Measurements from ENCODE around the gene IFITM2. TPM values are rescaled to one million over a fixed set of nuclear protein-coding genes. Genes with fewer than 3 reads are reported as not detected.

The IFITM2 gene
- polyA plus RNA-seq, 1 donor (not counting 4 experiments of a cell fraction or from before 2014, with no cell fraction given): 83.0 TPM

DNA sequence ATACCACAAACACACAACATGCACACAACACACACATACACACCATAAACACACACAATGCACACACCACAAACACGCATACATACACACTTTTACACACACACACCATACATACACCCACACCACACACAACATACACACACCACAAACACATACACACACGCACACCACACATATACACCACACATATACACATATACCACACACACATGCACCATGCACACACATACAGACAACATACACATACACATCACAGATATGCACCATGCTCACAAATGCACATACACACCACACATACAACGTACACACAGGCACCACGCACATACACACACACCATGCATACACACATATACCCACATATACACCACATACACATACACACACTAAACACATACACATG lies 50.0 kb downstream of the IFITM2 start:
- Histone ChIP-seq H4K20me1 (ENCODE audit: control insufficient read depth, extremely low read depth, insufficient read depth, low read length) (no peaks in the 10 kb centered on the region), H3K9me3 (ENCODE audit: control insufficient read depth, low read depth, low read length) (peaks cover 4% of the 10 kb centered on the region)
- dilution Hi-C loops (cut with MboI; ENCODE audit: extremely low pct_ligation_motif_present, low sequenced_read_pairs): no loop called here

DNA sequence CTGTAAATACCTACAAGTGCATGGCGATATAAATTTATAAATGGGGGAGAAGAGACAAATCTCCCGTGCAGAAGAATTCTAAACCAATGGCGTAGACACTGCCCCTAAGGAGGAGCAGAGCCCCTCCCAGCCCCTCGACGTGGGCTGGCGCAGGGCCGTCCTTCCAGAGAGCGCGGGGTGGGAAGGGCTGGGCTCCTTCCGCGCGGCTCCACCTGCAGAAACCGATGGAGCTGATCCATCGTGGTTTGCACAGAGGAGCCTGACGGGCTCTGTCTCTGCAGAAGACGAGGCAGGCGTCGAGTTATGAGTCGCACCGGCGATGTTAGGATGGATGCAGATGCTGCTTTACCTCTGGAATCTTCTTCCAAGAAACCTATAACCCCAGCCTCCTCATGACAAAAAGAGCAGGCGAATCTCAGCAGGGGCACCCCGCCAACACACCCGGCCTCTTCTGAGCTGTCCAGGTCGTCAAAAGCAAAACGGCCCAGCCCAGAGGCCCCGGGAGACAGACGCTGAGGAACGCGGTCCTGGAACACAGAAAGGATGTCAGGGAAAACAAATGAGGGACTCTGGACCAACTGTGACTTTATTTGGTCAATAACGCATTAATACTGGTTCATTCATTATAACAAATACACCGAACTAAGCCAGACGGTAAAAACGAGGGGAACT lies 50.6 kb downstream of the IFITM2 start:
- Histone ChIP-seq H2AFZ (ENCODE audit: control insufficient read depth, low read length) (no peak overlapping the region), H3K27ac (ENCODE audit: control insufficient read depth, insufficient read depth, low read length) (no peak overlapping the region), H3K9me3 (ENCODE audit: control insufficient read depth, low read depth, low read length) (peaks cover 4% of the 10 kb centered on the region), H3K4me2 (ENCODE audit: control insufficient read depth, extremely low read depth, insufficient read depth, low read depth, low read length) (no peak overlapping the region), H3K9ac (ENCODE audit: control insufficient read depth, extremely low read depth, insufficient read depth, low read length) (no peak overlapping the region), H3K4me1 (ENCODE audit: control insufficient read depth, extremely low read depth, insufficient read depth, low read length) (peaks cover 16% of the 10 kb centered on the region), H3K79me2 (ENCODE audit: control insufficient read depth, insufficient read depth, low read length) (no peaks in the 10 kb centered on the region), H4K20me1 (ENCODE audit: control insufficient read depth, extremely low read depth, insufficient read depth, low read length) (no peaks in the 10 kb centered on the region), H3K36me3 (ENCODE audit: control insufficient read depth in 2 of 2, extremely low read depth in 1 of 2, insufficient read depth in 2 of 2, low read length in 2 of 2) (no peaks in the 10 kb centered on the region), H3K9me1 (ENCODE audit: control insufficient read depth, extremely low read depth, insufficient read depth, low read length) (no peaks in the 10 kb centered on the region), H3K27me3 (ENCODE audit: control insufficient read depth, extremely low read depth, insufficient read depth, low read length) (peaks cover 3% of the 10 kb centered on the region), H3K4me3 (ENCODE audit: control insufficient read depth in 2 of 3, extremely low read depth in 1 of 3, insufficient read depth in 2 of 3, low read depth in 1 of 3, low read length in 3 of 3) (no peak overlapping the region)
- dilution Hi-C loops (cut with MboI; ENCODE audit: extremely low pct_ligation_motif_present, low sequenced_read_pairs): no loop called here
- TF ChIP-seq, protein P1, sequence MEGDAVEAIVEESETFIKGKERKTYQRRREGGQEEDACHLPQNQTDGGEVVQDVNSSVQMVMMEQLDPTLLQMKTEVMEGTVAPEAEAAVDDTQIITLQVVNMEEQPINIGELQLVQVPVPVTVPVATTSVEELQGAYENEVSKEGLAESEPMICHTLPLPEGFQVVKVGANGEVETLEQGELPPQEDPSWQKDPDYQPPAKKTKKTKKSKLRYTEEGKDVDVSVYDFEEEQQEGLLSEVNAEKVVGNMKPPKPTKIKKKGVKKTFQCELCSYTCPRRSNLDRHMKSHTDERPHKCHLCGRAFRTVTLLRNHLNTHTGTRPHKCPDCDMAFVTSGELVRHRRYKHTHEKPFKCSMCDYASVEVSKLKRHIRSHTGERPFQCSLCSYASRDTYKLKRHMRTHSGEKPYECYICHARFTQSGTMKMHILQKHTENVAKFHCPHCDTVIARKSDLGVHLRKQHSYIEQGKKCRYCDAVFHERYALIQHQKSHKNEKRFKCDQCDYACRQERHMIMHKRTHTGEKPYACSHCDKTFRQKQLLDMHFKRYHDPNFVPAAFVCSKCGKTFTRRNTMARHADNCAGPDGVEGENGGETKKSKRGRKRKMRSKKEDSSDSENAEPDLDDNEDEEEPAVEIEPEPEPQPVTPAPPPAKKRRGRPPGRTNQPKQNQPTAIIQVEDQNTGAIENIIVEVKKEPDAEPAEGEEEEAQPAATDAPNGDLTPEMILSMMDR (optimal IDR thresholded peaks at IDR 0.05 in 1 of 3, IDR thresholded peaks at IDR 0.05 in 1 of 3, conservative IDR thresholded peaks at IDR 0.05 in 1 of 3; ENCODE audit: extremely low read depth in 1 of 3, insufficient read depth in 2 of 3, low read length in 3 of 3): no peak
- TF ChIP-seq EZH2 (IDR thresholded peaks at IDR 0.05; ENCODE audit: low read length): no peak
- DNase-seq (ENCODE audit: low read depth, low spot score): no peak
- no peak for FAIRE-seq

More for the DNA sequence above, 50.0 kb downstream of the IFITM2 start:
- Histone ChIP-seq H3K36me3 (ENCODE audit: control insufficient read depth in 2 of 2, extremely low read depth in 1 of 2, insufficient read depth in 2 of 2, low read length in 2 of 2) (no peaks in the 10 kb centered on the region), H2AFZ (ENCODE audit: control insufficient read depth, low read length) (no peak overlapping the region), H3K4me3 (ENCODE audit: control insufficient read depth in 2 of 3, extremely low read depth in 1 of 3, insufficient read depth in 2 of 3, low read depth in 1 of 3, low read length in 3 of 3) (no peak overlapping the region), H3K4me2 (ENCODE audit: control insufficient read depth, extremely low read depth, insufficient read depth, low read depth, low read length) (no peak overlapping the region), H3K79me2 (ENCODE audit: control insufficient read depth, insufficient read depth, low read length) (no peaks in the 10 kb centered on the region), H3K27me3 (ENCODE audit: control insufficient read depth, extremely low read depth, insufficient read depth, low read length) (peaks cover 3% of the 10 kb centered on the region), H3K9ac (ENCODE audit: control insufficient read depth, extremely low read depth, insufficient read depth, low read length) (no peak overlapping the region), H3K9me1 (ENCODE audit: control insufficient read depth, extremely low read depth, insufficient read depth, low read length) (no peaks in the 10 kb centered on the region), H3K4me1 (ENCODE audit: control insufficient read depth, extremely low read depth, insufficient read depth, low read length) (peaks cover 16% of the 10 kb centered on the region), H3K27ac (ENCODE audit: control insufficient read depth, insufficient read depth, low read length) (no peak overlapping the region)
- TF ChIP-seq, protein P1 (optimal IDR thresholded peaks at IDR 0.05 in 1 of 3, IDR thresholded peaks at IDR 0.05 in 1 of 3, conservative IDR thresholded peaks at IDR 0.05 in 1 of 3; ENCODE audit: extremely low read depth in 1 of 3, insufficient read depth in 2 of 3, low read length in 3 of 3): no peak
- no peak for TF ChIP-seq EZH2 (IDR thresholded peaks at IDR 0.05; ENCODE audit: low read length)
- FAIRE-seq (no peak), DNase-seq (ENCODE audit: low read depth, low spot score) (no peak)

Small RNA genes lying within 50 kb of the gene (small RNA-seq; reads per million reads assigned to genes)
- gene AC136475.6 (ENCODE audit: insufficient read length in 3 of 3, low read depth in 3 of 3, low replicate concordance in 1 of 3): 0 reads per million in 3 experiments

Other genes with a start within 250 kb of the IFITM2 start
- not detected in 3 replicates for gene SCGB1C1, start 114.7 kb upstream of the IFITM2 start, polyA plus RNA-seq
- gene BET1L, start 100.4 kb upstream of the IFITM2 start, polyA plus RNA-seq: 27.0 to 44.8 TPM (median 36.6 TPM) in 3 replicates
- gene RIC8A, start 100.1 kb upstream of the IFITM2 start, polyA plus RNA-seq: 120 to 196 TPM (median 129 TPM) in 3 replicates
- gene SIRT3, start 71.5 kb upstream of the IFITM2 start, polyA plus RNA-seq: 11.2 to 13.7 TPM (median 12.6 TPM) in 3 replicates
- gene PSMD13, start 70.8 kb upstream of the IFITM2 start, polyA plus RNA-seq: 165 to 221 TPM (median 184 TPM) in 3 replicates
- not detected in 3 replicates for gene NLRP6, start 29.4 kb upstream of the IFITM2 start, polyA plus RNA-seq
- 4.3 to 12.2 TPM (median 6.2 TPM) in 3 replicates for gene PGGHG, start 18.7 kb upstream of the IFITM2 start, polyA plus RNA-seq
- not detected in 3 replicates for gene IFITM5, start 8.3 kb upstream of the IFITM2 start, polyA plus RNA-seq
- 333 to 549 TPM (median 333 TPM) in 3 replicates for gene IFITM1, start 6.2 kb downstream of the IFITM2 start, polyA plus RNA-seq
- gene IFITM3, start 13.0 kb downstream of the IFITM2 start, polyA plus RNA-seq: 295 to 696 TPM (median 435 TPM) in 3 replicates
- 7.3 to 11.5 TPM (median 8.1 TPM) in 3 replicates for gene B4GALNT4, start 61.7 kb downstream of the IFITM2 start, polyA plus RNA-seq
- 125 to 245 TPM (median 127 TPM) in 3 replicates for gene PKP3, start 86.4 kb downstream of the IFITM2 start, polyA plus RNA-seq
- 1.8 to 3.8 TPM (median 2.4 TPM) in 3 replicates for gene SIGIRR, start 107.2 kb downstream of the IFITM2 start, polyA plus RNA-seq
- 16.1 to 40.2 TPM (median 17.7 TPM) in 3 replicates for gene ANO9, start 134.2 kb downstream of the IFITM2 start, polyA plus RNA-seq
- gene PTDSS2, start 142.5 kb downstream of the IFITM2 start, polyA plus RNA-seq: 21.6 to 36.7 TPM (median 31.7 TPM) in 3 replicates
- gene RNH1, start 199.4 kb downstream of the IFITM2 start, polyA plus RNA-seq: 92.0 to 171 TPM (median 108 TPM) in 3 replicates
- gene HRAS, start 227.8 kb downstream of the IFITM2 start, polyA plus RNA-seq: 112 to 164 TPM (median 122 TPM) in 3 replicates
- gene LRRC56, start 229.7 kb downstream of the IFITM2 start, polyA plus RNA-seq: 0.14 to 0.44 TPM (median 0.28 TPM) in 3 replicates